WTC11 (cell line): ENCODE measurements around the gene GSTT4.

ENCODE experiments used
- ATF3 ChIP-seq: sonication (generic); formaldehyde crosslinking; conservative IDR thresholded peaks from 2 replicates; pipeline ENCODE4 v1.8.1; 2022; ENCODE audit warnings: mild to moderate bottlenecking, missing genetic modification reagents
- CTCF ChIP-seq: fragments of 200-600 bp; IDR thresholded peaks from 2 replicates; pipeline ENCODE4 v1.8.0; 2022; ENCODE audit warnings: antibody characterized with exemption
- E2F1 ChIP-seq: sonication (generic); formaldehyde crosslinking; IDR thresholded peaks from 2 replicates; pipeline ENCODE4 v1.8.0; 2022; ENCODE audit warnings: mild to moderate bottlenecking, missing genetic modification reagents
- ETV6 ChIP-seq: sonication (generic); formaldehyde crosslinking; IDR thresholded peaks from 2 replicates; pipeline ENCODE4 v1.8.1; 2022; ENCODE audit warnings: mild to moderate bottlenecking, missing genetic modification reagents
- FOXK1 ChIP-seq: sonication (generic); formaldehyde crosslinking; IDR thresholded peaks from 2 replicates; pipeline ENCODE4 v1.8.0; 2022; ENCODE audit warnings: mild to moderate bottlenecking, moderate library complexity, missing genetic modification reagents
- MAX ChIP-seq: sonication (generic); formaldehyde crosslinking; IDR thresholded peaks from 2 replicates; pipeline ENCODE4 v1.8.0; 2022; ENCODE audit warnings: mild to moderate bottlenecking, missing genetic modification reagents
- PRDM15 ChIP-seq: sonication (generic); formaldehyde crosslinking; IDR thresholded peaks from 2 replicates; pipeline ENCODE4 v1.8.0; 2022; ENCODE audit warnings: missing genetic modification reagents
- STAT6 ChIP-seq: sonication (generic); formaldehyde crosslinking; conservative IDR thresholded peaks from 2 replicates; pipeline ENCODE4 v1.8.1; 2023; ENCODE audit warnings: mild to moderate bottlenecking, low read depth, missing genetic modification reagents, moderate library complexity
- ZMAT4 ChIP-seq: fragments of 250-450 bp; sonication (Bioruptor Pico); IDR thresholded peaks from 2 replicates; pipeline ENCODE4 v1.9.0; 2021; ENCODE audit warnings: mild to moderate bottlenecking

GRCh38 chr22:24002272-24002671 is 3.0 kb downstream of the GSTT4 start:
- TF ChIP-seq CTCF (no peak), MAX (CRISPR knock-in tag) (no peak), STAT6 (no peak), PRDM15 (no peak), FOXK1 (CRISPR knock-in tag) (no peak), E2F1 (CRISPR knock-in tag) (no peak), ATF3 (no peak), ZMAT4 (CRISPR knock-in tag) (no peak), ETV6 (CRISPR knock-in tag) (no peak)
